Femur (tissue), 1 donor: ENCODE data around the gene UCP2.
A peak's percentile ranks its signal among the peaks of the same experiment; 100 is the strongest.

Experiments used
- DNase-seq: peaks from one replicate; pipeline ENCODE4 v3.0.0-alpha.2; 2017

UCP2 gene

DNA sequence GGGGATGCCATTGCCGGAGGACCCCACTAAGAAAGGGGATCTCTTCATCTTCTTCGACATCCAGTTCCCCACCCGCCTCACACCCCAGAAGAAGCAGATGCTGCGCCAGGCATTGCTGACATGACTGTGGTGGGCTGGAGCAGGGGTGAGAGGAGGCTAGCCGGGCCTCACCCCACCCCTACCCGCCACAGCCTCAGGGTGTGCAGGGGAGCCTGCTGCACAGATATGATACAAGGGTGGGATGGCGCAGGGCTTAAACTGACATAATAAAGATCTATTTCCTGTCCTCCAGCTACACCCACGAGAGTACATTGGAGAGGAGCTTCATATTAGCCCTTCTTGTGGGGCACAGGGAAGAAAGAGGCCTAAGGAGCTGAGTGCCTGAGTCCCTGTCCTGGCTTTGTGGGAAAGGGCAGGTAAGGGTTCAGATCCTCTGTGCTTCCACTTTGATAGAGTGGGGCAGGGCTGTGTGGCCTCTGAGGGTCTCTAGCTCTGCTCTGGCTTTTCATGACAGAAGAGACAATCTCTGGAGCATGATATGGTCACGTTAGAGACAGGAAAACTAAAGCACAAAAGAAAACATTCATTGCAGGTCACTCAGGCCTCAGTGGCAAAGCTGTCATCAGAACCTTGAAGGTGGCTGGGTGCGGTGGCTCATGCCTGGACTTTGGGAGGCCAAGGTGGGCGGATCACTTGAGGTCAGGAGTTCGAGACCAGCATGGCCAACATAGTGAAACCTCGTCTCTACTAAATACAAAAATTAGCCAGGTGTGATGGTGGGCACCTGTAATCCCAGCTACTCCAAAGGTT lies 12.4 kb downstream of the UCP2 start:
- DNase-seq = no peak

DNA sequence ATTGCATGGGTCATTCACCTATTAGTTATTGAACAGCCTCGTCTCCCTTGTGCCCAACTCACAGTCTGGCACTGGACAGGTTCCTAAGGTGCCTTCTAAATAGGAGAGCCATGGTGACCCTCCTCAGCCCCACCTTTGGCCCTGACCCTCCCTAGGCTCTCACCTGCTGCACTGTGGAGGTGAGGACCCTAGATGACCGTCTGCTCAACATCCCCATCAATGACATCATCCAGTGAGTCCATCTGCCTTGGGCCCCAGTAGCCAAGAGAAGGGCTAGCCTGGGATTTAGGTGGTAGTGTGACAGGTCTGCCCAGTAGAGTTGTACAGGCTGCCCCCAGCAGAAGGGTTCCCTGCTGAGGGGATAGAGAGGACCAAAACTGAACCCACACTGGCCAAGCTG lies 13.6 kb downstream of the UCP2 start:
- DNase-seq = no peak

DNA sequence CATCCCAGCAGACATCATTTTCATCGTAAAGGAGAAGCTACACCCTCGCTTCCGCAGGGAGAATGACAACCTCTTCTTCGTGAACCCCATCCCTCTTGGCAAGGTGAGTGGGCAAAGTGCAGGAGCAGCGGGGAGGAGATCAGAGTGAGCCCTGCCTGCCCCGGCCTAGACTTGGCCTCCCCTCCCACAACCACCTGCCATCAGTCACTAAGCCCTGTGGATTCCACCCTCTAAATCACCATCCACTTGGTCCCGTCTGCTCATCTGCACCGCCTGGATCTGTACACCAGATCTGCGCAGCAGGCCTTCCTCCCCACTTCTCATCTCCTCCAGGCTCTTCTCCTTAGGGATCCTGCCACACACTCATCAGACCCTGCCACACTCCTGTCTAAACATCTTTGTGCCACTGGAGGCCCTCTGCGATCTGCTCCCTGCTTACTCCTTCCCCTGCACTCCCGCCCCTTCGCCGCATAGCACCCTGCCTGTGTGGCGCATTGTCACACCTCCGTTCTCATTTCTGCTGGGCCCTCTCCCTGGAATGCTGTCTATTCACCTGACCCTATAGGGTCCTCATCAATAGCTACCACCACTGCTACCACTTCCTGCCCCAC lies 14.2 kb downstream of the UCP2 start:
- no peak for DNase-seq

DNA sequence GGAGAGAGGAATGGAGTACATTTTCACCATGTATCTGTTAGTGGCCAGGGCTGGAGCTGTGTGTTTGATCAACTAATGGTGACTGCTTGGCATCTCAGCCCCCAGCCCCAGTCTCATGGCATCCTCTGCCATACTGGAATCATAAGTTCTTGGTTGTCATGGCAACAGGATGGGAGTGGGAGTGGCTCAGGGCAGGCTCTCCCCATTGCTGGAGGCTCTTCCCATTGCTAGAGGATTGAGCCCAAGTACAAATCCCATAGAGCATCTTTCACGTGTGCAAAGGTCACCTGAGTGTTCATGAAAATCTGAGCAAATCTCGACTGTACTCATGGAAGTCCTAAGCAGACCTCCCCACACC lies 16.9 kb downstream of the UCP2 start:
- no peak for DNase-seq

DNA sequence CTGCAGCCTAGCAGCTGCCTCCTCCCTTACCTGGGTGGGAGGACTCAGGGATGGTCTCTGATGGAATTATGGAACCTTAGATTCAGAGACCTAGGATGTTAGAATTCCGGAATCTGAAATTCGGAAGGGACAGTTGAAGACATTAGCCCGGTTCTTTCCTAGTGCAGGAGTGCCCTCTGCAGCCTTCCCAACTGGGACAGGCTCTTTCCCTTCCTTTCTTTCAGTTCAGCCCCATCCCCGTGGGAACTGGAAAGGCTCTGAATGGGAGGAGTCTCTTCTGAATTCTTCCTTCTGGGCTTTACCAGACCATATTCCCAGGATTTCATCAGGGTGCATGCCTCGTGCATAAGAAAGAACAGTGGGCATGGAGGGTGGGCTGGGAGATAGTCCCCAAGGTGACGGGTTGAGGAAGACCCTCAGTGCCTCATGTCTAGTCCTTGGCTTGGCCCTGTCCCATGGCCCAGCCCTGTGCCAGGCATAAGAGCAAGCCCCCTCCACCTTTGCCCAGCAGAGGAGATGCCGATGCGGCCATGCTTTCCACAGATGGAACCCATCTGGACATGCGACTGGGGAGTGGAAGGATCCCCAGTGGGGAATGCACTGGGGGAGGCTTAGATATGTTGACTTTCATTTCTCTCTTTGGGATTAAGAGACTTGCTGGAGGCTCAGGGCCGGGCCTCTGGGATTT lies 17.4 kb downstream of the UCP2 start:
- no peak for DNase-seq

DNA sequence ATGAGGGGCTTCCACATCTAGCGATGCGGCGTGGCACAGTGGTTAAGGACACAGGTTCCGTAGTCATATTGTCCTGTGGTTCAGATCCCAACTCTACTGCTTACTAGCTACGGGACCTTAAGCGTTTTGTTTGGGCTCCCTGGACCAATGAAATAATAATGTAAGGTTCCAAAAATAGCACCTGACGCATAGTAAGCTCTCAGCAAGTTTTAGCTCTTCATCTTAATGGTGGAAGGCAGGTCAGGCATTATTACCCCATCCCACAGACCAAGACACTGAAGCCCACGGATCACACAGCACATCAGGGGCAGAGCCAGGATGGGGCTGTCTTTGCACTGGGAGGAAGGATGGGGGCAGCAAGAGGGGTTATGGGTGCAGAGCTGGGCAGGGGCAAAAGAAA lies 18.8 kb downstream of the UCP2 start:
- no peak for DNase-seq

DNA sequence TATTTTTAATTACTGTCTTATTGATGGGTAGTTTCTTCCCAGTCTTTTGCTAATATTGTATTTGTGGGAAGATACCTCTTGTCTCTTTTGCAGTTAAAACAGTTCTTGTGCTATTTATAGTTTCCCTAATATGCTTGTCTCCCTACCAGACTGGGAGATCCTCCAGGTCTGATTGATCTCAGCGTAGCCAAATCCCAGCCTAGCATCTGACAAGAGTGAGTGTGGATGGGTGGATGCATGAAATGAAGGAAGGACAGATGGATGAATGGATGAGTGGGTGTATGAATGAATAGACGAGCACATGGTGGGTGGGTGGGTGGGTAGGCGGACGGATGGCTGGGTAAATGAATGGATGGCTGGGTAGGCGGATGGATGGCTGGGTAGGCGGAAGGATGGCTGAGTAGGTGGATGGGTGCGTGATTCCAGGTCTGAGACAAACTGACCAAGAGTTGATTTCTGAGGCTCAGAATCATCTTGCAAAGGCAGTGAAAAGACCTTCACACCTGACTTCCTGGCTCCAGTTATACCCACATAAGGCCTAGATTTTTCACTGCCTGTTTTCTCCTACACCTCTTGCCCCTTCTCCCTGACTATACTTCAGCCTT lies 20.4 kb downstream of the UCP2 start:
- no peak for DNase-seq

DNA sequence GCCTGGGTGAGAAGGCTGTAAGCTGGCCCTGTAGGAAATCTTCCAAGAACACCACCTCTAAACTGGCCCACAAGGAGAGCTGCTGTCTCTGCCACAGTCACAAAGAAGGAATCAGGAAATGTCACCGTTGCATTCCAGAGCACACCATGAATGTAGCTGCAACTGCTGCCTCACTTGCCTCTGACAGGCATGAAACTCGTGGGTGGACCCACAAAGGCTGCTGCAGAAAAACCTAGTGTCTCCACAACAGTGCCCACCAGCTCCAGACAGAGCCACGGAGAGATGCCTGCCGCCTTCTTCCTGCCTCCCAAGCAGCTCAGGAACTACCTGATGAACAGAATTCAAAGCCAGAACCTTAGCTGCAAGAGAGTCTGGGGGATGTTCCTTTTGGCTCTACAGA lies 21.3 kb downstream of the UCP2 start:
- DNase-seq = no peak

DNA sequence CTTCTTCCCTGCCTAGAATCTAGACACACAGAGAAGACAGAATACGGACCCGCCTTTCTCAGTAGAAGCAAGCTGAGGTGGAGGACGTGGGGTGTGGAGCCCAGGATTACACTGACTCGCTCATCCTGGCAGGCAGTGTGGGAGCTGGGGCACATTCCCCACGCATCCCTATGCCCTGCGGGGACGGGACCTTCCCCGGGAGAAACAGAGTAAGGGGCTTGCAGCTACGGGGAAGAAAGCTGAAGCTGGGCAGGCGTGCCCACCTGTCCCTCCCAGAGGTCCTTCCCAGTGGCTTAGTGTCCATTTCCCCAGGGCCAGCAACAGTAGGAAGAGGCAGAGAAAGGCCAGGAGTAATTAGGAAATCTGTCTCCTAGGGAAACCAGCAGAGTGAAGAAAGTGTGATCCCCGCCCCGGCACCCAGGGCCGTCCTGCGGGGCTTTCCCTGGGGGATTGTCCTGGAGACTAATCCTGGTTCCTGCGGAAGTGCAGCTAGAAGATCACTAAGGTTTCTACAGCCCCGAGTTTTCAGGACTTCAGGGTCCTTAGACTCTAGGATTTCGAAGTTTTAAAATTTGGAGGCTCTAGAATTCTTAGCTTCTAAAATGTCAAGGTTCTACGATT lies 24.0 kb downstream of the UCP2 start:
- DNase-seq = no peak

DNA sequence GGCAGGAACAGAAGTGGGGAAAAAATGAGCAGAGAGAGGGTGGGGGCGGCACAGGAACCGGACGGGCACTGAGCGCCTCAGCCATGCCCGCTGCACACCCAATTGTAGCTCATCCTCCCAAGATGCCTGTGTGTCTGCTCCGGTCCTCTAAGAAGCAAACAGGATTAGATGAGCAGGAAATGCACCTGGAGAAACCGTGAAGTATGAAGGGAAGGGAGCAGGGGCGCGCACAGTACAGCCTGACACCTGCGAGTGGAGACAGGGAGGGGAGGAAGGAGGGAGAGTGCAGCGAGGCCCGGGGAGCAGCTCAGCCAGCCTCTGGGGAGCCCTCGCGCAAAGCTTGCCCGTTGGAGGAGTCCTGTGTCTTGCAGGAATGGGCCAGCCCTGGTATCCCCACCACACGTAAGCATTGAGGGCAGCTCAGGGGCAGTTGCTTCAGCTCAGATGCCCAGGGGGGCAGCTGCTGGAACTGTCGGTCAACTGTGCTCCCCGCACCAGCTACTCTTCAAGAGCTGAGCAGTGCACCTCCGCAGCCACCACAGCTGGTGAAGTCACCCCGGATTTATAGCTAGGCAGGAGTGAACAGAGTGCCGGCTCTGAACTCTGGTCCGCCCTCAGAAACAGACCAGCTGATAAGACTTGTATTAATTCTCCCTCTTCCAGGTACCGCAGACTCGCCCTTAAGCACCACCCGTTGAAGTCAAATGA lies 24.8 kb downstream of the UCP2 start:
- DNase-seq = no peak

DNA sequence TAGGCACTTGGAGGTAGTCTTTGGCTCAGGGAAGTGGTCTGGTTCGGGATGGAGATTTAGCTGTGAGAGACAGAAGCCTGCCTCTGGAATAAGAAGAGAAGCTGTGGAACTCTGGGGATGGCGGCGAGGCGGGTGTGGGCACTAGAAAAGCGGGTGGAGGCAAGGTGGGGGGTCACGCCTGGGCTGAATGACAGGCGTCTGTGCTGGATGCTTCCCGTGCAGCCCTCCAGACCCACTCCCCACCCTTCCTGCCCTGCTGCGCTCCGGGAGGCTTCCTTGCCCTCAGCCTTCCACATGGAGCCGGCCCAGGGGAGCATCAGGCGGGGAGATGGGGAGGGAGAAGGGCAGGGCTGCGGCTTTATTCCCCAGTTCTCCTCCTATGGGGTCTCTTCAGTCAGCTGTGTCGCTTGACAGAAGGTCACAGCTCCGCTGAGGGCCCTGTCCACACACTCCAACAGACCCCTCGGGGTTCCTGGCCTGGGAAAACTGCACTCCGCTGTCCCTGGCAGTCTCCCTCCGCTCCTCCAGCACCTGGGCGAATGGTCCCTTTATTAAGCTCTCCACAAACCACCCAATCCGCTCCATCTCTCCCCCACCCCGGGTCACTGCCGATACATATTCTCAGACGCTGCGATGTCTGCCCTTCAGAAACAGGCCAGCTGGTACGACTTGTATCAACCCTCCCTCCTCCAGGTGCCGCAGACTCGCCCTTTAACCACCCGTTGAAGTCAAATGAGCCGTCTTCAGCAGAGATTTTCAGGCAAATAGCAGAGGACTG lies 25.6 kb downstream of the UCP2 start:
- DNase-seq = no peak

DNA sequence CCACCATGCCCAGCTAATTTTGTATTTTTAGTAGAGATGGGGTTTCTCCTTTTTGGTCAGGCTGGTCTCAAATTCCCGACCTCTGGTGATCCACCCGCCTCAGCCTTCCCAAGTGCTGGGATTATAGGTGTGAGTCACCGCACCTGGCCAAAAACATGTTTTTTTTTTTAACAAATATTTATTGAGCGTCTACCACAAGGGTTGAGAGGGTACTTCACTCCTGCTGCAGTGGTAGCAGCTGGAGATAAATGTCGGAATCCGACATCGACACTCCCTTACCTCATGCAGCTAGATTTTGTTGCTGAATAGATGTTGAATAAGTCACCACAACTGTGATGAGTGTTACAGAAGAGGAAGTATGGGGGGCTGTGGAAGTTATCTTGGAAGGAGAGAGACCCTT lies 30.8 kb downstream of the UCP2 start:
- no peak for DNase-seq

DNA sequence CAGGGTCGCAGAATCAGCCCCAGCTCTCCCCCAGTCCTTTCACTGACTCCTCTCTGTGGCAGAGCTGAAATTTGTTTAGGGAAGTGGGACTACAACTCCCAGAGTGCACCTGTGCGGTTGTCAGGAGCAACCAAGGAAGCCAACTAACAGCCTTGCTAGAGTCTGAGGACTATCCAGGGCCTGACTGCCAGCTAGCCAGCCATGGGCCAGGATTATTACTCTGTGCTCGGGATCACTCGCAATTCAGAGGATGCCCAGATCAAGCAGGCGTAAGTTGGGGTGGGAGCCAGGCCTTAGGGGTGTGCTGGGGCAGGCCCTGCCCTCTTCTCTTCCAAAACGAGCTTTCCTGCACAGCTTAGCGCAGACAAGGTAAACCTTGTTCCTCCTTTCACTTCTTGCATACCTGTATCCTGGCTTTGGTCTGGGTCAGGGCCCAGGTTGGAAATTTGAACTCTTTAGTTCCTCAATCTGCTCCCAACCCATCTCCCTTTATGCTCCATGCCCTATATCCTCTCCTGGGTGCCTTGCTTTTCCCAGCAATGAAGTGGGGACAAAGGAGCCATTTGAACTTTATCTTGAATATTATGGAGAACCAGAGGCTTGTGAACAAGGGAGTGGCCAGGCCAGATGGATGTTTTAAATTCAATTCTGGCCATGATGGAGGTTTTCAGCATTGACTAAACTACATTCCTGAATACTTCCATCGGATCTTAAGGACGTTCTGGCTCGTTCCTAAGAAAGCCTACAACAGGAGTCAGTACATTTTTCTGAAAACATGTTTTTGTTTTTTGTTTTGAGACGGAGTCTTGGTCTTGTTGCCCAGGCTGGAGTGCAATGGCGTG lies 31.6 kb downstream of the UCP2 start, which contains the start of gene DNAJB13:
DNAJB13 (plus strand) TSS at position 158 of the 842 bp plus-strand sequence; CDS start at position 202, 44 bp downstream.
- DNase-seq = peak; percentile 53

DNA sequence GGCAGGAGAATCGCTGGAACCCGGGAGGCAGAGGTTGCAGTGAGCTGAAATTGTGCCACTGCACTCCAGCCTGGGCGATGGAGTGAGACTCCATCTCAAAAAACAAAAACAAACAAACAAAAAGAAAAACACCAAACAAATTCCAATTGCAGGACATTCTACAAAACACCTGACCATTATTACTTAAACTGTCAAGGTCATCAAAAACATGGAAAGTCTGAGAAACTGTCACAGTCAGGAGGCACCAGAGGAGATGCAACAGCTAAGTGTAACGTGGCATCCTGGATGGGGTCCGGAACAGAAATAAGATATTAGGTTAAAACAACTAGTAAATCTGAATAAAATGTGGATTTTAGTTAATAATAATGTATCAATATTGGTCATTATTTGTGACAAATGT lies 32.7 kb downstream of the UCP2 start:
- DNase-seq = no peak

DNA sequence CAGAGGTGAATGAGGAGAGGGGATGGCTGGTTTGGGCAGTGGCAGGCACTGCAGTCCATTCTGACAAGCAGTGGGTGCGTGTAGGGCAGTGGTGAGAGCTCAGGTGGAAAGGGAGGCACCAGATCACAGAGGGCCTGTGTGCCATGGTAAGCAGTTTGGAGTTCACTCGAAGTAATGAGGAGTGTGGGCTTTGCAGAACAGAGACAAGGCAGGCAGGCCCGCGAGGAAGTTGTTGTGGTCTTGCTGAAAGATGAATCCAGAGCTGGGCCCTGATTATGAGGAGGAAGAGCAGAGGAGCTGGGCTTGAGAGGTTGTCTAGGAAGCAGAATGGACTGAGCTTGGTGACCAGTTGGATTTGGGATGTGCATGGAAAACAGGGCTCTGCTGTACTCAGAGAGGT lies 33.4 kb downstream of the UCP2 start:
- DNase-seq = no peak

DNA sequence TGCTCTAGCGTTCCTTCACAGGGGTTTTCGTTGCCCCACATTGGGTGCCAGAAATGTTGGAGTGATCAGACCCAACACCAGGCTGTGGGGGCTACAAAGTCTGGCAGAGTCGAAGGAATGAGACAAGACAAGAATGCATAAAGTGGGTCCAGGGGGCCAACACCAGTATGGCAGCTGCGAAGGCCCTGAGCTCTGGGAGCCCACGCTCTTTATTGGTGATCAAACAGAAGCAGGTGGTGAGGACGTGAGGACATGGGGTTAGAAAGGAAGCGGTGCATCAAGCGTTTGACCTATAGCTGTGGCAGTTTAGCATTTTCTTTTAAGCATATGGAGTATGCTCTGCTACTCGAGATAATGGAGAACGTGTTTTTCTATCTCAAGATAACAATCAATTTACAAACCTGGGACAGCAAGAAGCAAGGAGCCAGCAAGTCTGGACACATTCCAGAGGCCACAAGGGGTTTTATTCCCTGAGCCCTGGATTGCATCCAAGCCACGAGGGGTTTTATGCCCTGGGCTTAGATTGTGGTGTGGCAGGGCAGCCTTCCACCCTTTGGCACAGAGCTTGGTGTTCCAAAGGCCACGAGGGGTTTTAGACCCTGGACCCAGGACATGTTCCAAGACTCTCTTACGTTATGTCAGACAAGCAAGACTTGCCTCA lies 35.7 kb downstream of the UCP2 start:
- DNase-seq = no peak

DNA sequence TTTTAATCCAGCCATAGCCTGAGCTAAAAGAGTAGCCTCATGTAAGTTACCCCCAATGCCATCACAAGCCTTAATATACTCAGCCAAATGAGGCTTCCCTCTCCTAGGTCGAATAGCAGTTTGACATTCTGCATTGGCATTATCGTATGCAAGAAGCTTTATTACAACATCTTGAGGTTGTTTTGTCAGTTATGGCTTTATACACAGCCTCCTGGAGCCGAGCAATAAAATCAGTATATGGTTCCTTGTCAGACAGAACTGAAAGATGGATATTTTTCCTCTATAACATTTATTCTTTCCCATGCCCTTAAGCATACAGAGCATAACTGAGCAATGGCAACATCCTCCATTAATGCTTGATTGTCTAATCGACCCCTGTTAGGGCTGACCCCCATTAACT lies 37.2 kb downstream of the UCP2 start:
- no peak for DNase-seq

DNA sequence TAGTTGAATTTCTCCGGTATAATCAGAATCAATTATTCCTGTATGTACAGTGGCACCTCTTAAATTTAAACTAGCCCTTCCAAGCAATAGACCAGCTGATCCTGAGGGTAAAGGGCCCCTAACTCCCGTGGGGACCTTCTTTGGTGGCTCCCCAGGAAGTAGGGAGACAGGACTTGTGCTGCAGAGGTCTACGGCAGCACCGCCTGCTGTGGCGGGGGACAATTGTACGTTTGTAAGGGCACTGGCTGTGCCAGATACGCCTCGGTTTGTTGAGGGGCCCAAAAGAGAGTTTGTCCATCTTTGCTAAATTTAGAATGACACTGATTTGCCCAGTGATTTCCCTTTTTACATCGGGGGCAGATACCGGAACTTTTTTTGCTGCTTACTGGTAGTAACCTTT lies 37.7 kb downstream of the UCP2 start:
- DNase-seq = no peak

DNA sequence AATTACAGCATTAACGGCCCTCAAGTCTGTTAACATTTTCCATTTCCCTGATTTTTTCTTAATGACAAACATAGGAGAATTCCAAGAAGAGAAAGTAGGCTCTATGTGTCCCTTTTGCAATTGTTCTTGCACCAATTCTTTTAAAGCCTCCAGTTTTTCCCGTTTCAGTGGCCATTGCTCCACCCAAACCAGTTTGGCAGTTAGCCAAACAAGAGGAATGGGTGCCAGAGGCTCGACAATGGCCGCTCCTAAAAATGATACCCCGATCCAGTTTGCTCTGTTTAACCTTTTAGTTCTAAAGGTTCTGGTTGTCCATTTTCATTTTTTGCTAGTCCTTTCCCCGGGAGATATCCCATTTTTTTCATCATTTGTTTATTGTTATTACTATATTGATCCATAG lies 38.6 kb downstream of the UCP2 start:
- DNase-seq = no peak

DNA sequence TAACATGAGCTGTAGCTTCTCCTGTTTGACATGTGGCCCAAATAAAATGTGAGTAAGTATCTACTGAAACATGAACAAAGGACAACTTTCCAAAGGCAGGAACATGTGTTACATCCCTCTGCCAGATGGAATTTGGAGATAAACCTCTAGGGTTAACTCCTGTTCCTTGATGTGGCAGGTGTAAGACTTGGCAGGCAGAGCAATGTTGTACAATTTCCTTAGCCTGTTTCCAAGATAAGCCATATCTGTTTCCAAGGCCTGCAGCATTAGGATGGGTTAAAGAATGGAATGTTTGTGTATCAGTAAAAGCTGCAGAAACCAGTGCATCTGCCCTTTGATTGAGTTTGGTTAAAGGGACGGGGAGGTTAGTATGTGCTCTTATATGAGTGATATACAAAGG lies 40.6 kb downstream of the UCP2 start:
- DNase-seq = no peak
